HG02623 (cell line): Measurements from ENCODE around the gene DAPK1.
"Not testable (repeated sequence)": the region's sequence is repeated elsewhere in the genome, so short reads cannot be mapped to it uniquely, and the experiment has no call there.

ENCODE experiments used
- ATAC-seq: cut with Tn5 transposase; IDR thresholded peaks from one replicate; pipeline ENCODE4 v1.9.1; 2021; ENCODE audit warnings: moderate library complexity; ENCODE audit not compliant: unreplicated experiment

The DAPK1 gene

DNA sequence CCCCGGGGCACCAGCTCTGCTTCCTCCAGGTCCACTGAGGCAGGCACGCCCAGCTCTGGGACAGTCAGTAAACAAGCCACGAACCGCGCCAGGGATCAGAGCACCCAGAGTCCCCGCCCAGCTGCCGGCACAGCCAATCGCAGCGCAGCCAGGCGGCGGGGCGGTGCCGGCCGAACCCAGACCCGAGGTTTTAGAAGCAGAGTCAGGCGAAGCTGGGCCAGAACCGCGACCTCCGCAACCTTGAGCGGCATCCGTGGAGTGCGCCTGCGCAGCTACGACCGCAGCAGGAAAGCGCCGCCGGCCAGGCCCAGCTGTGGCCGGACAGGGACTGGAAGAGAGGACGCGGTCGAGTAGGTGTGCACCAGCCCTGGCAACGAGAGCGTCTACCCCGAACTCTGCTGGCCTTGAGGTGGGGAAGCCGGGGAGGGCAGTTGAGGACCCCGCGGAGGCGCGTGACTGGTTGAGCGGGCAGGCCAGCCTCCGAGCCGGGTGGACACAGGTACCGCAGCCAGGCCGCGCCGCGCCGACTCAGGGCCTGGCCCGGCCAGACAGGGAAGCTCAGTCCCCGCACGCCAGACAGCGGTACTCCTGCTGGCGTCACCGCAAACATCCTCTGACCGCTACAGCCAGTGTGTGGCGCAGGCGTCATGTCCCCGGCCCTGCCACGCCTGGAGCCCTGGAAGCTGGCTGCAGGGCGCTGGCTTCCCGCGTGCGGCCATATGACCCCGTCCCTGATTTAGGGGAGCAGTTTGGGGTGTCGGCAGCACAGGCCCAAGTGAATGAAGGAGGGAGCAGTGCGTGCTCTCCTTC, 228.4 kb downstream of the DAPK1 start, which contains the start of gene CTSL:
TSS of gene CTSL (plus strand) at position 220 of the 810 bp plus-strand sequence. CDS start 1,485 bp downstream, outside the sequence.
- no peak for ATAC-seq

DNA sequence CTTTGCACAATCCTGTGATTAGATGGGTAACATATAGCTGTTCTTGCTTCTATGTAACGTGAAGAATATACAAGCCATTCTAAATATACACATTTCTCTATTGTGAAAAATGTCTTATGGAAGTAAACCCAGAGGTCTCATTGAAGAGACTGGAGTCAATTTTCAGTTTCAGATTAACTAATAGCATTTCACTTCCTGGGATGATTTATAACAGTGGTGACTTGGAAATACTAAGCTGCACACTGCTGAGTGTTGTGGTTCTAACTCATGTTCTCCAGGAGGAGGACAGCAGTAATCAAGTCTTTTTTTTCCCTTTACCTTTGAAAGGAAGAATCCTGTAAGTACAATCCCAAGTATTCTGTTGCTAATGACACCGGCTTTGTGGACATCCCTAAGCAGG, 231.6 kb downstream of the DAPK1 start:
- no peak for ATAC-seq

GRCh38 chr9:87731321-87731720, 233.7 kb downstream of the DAPK1 start:
- ATAC-seq = no peak

GRCh38 chr9:87732344-87732743, 234.7 kb downstream of the DAPK1 start:
- ATAC-seq = no peak

DNA sequence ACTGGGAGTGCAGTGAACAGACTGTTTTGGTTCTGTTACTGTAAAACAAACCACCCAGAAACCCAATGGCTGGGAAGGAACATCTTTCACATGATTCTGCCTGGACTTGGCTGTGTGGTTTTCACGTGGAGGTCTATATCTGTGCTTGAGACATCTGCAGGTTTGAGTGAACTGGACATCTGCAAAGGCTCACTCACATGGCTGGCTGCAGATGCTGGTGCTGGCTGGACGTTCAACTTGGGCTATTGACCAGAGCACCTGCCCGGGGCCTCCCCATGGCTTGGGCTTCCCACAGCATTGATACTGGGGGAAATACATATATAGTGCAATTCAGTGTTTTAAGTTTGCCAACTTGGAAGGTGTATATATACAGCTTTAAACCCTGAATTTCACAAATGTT, 235.1 kb downstream of the DAPK1 start:
- no peak for ATAC-seq

- no peak for ATAC-seq
Observed at GRCh38 chr9:87733273-87734052, 235.8 kb downstream of the DAPK1 start.

DNA sequence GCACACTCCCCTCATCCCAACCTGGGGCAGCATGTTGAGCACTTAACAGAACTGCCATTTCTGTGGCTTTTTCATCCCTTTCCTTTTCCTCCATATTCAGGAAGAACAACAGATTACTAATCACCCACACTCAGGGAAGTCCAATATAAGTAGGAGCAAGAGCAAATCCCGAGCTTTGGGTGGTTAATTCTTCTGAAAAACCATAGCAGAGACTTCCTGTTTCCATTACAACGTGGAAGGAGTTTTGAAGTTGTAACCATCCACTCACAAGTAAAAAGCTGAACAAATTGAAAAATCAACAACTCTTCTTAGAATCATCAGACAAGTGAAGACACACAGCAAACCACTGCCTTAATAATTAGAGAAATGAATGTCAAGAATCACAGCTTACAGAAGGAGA, 236.4 kb downstream of the DAPK1 start:
- no peak for ATAC-seq

- no peak for ATAC-seq
Observed at GRCh38 chr9:87739546-87739945, 241.9 kb downstream of the DAPK1 start.

- no peak for ATAC-seq
Observed at GRCh38 chr9:87740209-87740608, 242.5 kb downstream of the DAPK1 start.

DNA sequence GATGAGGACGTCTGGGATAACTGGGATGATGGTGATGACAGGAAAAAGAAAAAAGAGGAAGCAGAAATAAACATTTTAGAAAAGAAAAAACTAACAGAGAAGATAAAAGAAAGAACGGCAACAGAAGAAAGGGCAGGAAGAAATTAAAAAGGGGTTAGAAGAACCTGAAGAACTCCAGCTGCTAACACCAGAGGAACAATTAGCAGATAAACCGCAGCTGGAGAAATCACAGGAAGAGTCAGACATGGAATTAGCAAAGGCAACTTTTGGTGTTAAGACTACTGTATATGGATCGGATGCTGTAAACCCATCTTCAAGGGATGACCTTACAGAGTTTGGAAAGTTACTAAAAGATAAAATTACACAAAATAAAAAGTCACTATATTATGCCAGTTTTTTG, 243.7 kb downstream of the DAPK1 start:
- no peak for ATAC-seq

DNA sequence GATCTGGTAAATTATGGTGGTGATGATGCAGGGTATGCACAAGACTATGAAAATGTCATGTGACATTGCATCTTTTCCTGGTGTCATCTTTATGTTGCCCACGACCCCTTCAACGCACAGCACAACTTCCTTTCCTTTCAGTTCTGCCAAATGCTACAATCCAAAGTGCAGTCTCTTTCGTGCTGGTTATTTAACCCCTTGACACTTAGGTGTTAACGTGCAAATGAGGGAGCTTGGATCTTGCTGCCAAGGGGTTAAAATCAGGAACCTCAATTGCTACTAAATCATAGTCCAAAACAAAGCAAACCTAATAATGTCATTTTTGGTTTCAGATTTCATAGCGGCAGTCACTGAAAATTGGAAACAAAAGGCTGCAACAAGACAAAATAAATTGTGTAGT, 244.2 kb downstream of the DAPK1 start:
- no peak for ATAC-seq

- no peak for ATAC-seq
Observed at GRCh38 chr9:87742813-87743428, 245.3 kb downstream of the DAPK1 start.

GRCh38 chr9:87744247-87744646, 246.6 kb downstream of the DAPK1 start:
- ATAC-seq = not testable (repeated sequence)

- ATAC-seq = no peak
Observed at GRCh38 chr9:87746186-87746585, 248.5 kb downstream of the DAPK1 start.

- ATAC-seq = no peak
Observed at GRCh38 chr9:87748881-87749280, 251.2 kb downstream of the DAPK1 start.

DNA sequence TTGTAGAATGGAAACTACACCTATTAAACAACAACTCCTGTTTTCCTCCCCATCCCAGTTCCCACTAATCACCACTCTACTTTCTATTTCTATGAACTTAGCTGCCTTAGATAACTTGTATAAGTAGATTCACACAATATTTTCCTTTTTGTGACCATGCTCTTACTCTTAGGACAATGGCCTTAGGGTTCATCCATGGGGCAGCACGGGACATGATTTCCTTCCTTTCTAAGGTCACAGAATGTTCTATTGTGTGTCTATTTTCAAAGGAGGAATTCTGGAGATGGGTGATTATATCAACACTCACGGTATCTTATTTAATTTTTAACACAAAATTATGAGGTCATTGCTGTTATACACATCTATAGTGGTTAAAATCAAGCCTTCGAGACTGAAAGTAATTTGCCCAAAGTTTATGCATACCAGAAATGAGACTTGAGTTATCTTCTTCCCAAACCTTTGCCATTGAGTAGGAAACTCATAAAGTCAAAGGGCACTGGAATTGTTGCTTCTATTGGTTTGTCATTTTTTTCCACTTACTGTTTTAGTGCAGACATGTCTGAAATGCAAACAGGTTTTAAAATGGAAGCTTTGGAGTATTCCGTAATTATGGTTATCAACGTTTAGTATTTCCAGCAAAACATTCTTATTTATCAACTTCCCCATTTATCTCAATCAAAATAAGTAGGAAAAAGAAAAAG, 251.8 kb downstream of the DAPK1 start:
- no peak for ATAC-seq

DNA sequence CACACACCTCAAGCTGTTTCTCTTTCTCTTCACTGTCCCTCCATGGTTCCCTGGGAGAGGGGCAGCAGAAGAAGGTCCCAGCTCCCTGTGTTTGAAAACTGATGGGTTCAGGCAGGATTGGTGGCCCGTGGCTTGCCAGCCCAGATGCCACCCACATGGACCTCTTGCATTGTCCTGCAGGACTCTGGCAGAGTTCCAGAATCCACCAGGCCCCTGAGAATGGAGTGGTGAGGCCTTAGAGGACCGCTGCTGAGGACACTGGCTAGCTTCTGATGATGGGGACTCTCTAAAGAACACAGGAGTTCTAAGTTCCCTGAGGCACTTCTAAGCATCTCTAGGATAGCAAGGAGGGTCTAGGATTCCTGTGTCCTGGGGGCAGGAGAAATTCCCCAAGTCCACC, 253.1 kb downstream of the DAPK1 start:
- ATAC-seq = no peak

GRCh38 chr9:87751423-87751822, 253.8 kb downstream of the DAPK1 start:
- ATAC-seq = no peak

DNA sequence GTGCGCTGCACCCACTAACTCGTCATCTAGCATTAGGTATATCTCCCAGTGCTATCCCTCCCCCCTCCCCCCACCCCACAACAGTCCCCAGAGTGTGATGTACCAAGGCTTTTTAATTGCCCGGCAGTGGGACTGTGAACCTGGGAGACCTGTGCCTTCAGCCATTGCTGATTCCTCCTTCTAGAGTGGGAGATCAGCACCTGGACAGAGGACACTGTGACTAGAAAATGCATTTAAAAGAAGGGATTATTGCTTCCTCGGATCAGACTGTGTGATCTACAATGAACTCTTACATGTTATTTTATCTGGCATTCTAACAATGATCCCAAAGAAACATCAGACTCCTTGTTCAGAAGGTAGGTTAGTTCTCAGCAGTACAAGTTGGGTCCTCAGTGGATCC, 254.2 kb downstream of the DAPK1 start:
- no peak for ATAC-seq

DNA sequence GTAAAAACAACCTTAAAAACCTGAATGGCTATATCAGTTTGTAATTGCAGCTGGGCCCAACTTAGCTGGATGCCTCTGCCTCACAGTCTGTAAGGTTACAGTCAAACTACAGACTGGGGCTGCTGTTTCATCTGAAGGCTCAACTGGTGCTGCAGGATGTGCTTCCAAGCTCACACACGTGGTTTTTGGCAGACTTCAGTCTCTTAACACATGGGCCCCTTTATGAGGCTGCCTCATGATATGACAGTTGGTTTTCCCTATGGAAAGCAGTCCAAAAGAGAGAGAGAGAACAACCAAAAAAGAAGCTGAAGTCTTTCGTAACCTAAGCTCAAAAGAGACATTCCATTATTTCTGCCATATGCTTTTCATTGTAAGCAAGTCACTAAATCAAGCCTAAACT, 255.6 kb downstream of the DAPK1 start:
- no peak for ATAC-seq
